ENCODE data around the gene SLC6A19. TPM values are rescaled to one million over a fixed set of nuclear protein-coding genes. Genes with fewer than 3 reads are reported as not detected.

SLC6A19 gene
- polyA plus RNA-seq, 1 of the 3 experiments (the other 2 are of a cell fraction), result not detected

DNA sequence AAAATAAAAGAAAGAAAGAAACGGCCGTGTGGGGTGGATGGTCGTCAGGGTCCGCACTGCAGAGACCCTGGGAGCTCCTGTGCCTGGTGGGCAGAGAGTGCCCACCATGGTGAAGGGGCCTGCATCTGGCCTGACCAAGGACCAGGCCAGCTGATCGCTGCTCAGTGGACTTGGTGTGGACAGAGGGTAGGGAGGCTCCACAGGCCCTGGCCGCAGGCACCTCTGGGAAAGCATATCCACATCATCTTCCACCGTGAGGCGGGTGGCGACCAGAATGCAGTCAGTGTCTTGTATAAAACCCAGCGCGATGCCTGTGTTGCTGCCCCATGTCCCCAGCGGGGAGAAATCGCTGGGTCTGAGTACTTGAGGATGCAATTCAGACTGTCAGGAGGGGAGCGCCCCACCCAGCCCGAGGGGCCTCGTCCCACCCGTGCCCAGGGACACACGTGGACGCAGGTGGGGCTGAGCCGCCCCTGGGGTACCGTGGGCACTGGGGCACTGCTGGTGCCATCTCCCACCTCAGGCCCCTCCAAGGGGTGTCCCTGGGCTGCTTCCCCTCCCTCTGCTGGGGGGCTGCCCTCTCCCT, 27.8 kb upstream of the SLC6A19 start:
- TF ChIP-seq TEAD4 (IDR thresholded peaks at IDR 0.05; ENCODE audit: borderline replicate concordance, insufficient read depth), result no peak
- TF ChIP-seq TCF12 (IDR thresholded peaks at IDR 0.05), result no peak
- TF ChIP-seq NRF1 (IDR thresholded peaks at IDR 0.05; ENCODE audit: low read depth, low read length), result no peak
- no peak for TF ChIP-seq CHD2 (IDR thresholded peaks at IDR 0.05; ENCODE audit: low read length, partially characterized antibody)
- TF ChIP-seq, protein P1, sequence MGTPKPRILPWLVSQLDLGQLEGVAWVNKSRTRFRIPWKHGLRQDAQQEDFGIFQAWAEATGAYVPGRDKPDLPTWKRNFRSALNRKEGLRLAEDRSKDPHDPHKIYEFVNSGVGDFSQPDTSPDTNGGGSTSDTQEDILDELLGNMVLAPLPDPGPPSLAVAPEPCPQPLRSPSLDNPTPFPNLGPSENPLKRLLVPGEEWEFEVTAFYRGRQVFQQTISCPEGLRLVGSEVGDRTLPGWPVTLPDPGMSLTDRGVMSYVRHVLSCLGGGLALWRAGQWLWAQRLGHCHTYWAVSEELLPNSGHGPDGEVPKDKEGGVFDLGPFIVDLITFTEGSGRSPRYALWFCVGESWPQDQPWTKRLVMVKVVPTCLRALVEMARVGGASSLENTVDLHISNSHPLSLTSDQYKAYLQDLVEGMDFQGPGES (IDR thresholded peaks at IDR 0.05; ENCODE audit: low read depth, low read length), result no peak
- TF ChIP-seq, protein P2, sequence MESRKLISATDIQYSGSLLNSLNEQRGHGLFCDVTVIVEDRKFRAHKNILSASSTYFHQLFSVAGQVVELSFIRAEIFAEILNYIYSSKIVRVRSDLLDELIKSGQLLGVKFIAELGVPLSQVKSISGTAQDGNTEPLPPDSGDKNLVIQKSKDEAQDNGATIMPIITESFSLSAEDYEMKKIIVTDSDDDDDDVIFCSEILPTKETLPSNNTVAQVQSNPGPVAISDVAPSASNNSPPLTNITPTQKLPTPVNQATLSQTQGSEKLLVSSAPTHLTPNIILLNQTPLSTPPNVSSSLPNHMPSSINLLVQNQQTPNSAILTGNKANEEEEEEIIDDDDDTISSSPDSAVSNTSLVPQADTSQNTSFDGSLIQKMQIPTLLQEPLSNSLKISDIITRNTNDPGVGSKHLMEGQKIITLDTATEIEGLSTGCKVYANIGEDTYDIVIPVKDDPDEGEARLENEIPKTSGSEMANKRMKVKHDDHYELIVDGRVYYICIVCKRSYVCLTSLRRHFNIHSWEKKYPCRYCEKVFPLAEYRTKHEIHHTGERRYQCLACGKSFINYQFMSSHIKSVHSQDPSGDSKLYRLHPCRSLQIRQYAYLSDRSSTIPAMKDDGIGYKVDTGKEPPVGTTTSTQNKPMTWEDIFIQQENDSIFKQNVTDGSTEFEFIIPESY (IDR thresholded peaks at IDR 0.05; ENCODE audit: borderline replicate concordance, low read depth), result no peak
- TF ChIP-seq, protein P3, sequence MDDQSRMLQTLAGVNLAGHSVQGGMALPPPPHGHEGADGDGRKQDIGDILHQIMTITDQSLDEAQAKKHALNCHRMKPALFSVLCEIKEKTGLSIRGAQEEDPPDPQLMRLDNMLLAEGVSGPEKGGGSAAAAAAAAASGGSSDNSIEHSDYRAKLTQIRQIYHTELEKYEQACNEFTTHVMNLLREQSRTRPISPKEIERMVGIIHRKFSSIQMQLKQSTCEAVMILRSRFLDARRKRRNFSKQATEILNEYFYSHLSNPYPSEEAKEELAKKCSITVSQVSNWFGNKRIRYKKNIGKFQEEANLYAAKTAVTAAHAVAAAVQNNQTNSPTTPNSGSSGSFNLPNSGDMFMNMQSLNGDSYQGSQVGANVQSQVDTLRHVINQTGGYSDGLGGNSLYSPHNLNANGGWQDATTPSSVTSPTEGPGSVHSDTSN (IDR thresholded peaks at IDR 0.05), result no peak
- TF ChIP-seq, protein P4, sequence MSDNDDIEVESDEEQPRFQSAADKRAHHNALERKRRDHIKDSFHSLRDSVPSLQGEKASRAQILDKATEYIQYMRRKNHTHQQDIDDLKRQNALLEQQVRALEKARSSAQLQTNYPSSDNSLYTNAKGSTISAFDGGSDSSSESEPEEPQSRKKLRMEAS (IDR thresholded peaks at IDR 0.05; ENCODE audit: low read depth), result no peak
- no peak for TF ChIP-seq RAD21 (IDR thresholded peaks at IDR 0.05; ENCODE audit: low read length)
- TF ChIP-seq MEF2A (IDR thresholded peaks at IDR 0.05; ENCODE audit: borderline replicate concordance, low read depth), result no peak
- TF ChIP-seq SMC3 (IDR thresholded peaks at IDR 0.05; ENCODE audit: low read depth, low read length), result no peak
- TF ChIP-seq JUND (IDR thresholded peaks at IDR 0.05), result no peak
- no peak for DNase-seq
- Histone ChIP-seq H3K9me3 (no peaks in the 10 kb centered on the region), H3K79me2 (ENCODE audit: insufficient read depth) (no peaks in the 10 kb centered on the region), H3K9me2 (no peaks in the 10 kb centered on the region), H4K20me1 (ENCODE audit: insufficient read depth) (no peaks in the 10 kb centered on the region), H3K4me1 (ENCODE audit: control insufficient read depth in 1 of 2, insufficient read depth in 2 of 2, low read depth in 1 of 2, low read length in 1 of 2) (no peaks in the 10 kb centered on the region; a peak in 1 of 4 replicates), H3K9ac (no peak overlapping the region), H3K27ac (ENCODE audit: low read depth in 2 of 2, low read length in 1 of 2) (no peak overlapping the region), H3K27me3 (ENCODE audit: insufficient read depth) (no peaks in the 10 kb centered on the region), H3K4me3 (ENCODE audit: low read depth in 2 of 2, low read length in 1 of 2) (no peak overlapping the region), H2AFZ (ENCODE audit: low read depth) (peak overlapping the region; percentile 82; the same call in 1 of the 2 replicates), H3K4me2 (no peak overlapping the region), H3F3A (replicated peaks; ENCODE audit: insufficient read depth) (no peaks in the 10 kb centered on the region), H3K36me3 (replicated peaks in 1 of 2; ENCODE audit: control insufficient read depth in 1 of 2, insufficient read depth in 2 of 2, low read length in 1 of 2) (no peaks in the 10 kb centered on the region)
- WGBS (ENCODE audit: low lambda C conversion rate), result 69% methylated on average over 10 of the region's 21 CpGs
- CTCF ChIA-PET, result interaction anchor here (0.6 to 4.5 kb wide), 50 partner anchors 9 to 475 kb away, joined by 3 to 76 read pairs (median 3); partner anchors contain the start of genes CLPTM1L and NKD2
- POLR2A ChIA-PET, result no interaction called here

Measured in SK-N-SH (cell line).